Stimulated activated CD8-positive, alpha-beta memory T cell treated with anti-CD3 and anti-CD28 coated beads, Interleukin-15, amount 100 ng/mL, for 48 hours (primary cell): ENCODE results near the gene PBX3.

ENCODE experiments used
- DNase-seq, 2 donors: peaks; one replicate each; pipeline ENCODE4 v3.0.0-alpha.2; 2020; ENCODE audit warnings: low read depth in 2 of 2

The PBX3 gene

GRCh38 chr9:125997196-125997823, 250.1 kb downstream of the PBX3 start:
- DNase-seq: no peak

GRCh38 chr9:125998837-125999503, 251.8 kb downstream of the PBX3 start:
- no peak for DNase-seq

- DNase-seq: no peak
Measured at GRCh38 chr9:125999504-125999881, 252.3 kb downstream of the PBX3 start.

GRCh38 chr9:126000256-126000655, 253.1 kb downstream of the PBX3 start:
- DNase-seq: no peak

- DNase-seq: no peak
Measured at GRCh38 chr9:126000731-126001580, 253.8 kb downstream of the PBX3 start.

GRCh38 chr9:126001581-126002225, 254.5 kb downstream of the PBX3 start:
- no peak for DNase-seq

- no peak for DNase-seq
Measured at GRCh38 chr9:126002476-126003350, 255.5 kb downstream of the PBX3 start.

GRCh38 chr9:126009047-126009446, 261.9 kb downstream of the PBX3 start:
- no peak for DNase-seq

GRCh38 chr9:126014726-126015125, 267.6 kb downstream of the PBX3 start:
- DNase-seq: no peak

- no peak for DNase-seq
Measured at GRCh38 chr9:126015424-126015823, 268.3 kb downstream of the PBX3 start.

GRCh38 chr9:126016579-126017290, 269.6 kb downstream of the PBX3 start:
- DNase-seq: no peak
